Measurements from ENCODE around the gene REC8. TPM values are rescaled to one million over a fixed set of nuclear protein-coding genes. Genes with fewer than 3 reads are reported as not detected.

Gene REC8
- total RNA-seq, 1 experiment from 2014 or later, result 7.6 TPM

DNA sequence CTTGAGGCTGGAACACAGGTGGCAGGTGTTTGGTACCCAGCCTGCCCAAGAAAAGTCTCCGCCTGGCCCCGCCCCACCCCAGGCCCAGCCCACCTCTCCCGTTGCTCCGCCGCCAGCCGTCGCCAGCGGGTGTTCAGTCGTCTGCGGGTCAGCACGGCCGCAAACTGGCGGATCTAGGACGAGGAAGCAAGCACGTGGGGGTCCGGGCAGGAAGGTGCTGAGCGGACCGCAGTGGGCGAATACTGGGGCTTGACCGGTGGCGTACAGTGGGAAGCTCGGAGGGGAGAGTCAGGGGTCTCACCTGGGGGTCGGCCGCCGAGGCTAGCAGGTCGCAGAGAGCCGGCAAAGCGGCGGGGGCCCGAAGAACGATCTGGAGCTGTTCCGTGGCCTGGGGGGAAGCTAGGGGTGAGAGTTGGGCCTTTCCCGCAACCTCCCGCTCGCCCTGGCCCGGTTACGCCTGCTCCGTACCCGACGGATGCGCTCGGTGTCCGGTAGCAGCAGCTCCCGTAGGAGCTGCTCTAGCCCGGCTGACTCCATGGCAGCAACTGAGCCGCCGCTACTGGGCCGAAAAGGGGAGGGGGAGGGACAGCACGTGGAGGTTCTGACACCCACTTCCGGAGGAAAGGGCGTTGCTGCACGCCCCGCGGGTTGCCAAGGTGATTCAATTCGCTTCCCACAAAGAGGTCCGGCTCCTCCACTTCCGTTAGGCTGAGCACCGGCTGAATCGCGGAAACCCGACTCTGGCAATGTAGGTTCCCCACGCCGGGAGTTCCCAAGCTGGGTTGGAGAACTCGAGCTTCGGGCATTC lies 16.6 kb downstream of the REC8 start, which contains the start of gene IPO4:
Gene IPO4, minus strand, starts transcription at position 566 of the 808 bp plus-strand sequence. Its CDS starts 29 bp downstream, at position 537.
- peak within 1 kb of the TSS; percentile 89 to 94 for H3K4me3 ChIP-seq (replicated peaks in 1 of 2; ENCODE audit: low read depth in 1 of 2, low read length in 2 of 2)
- RAD21 ChIA-PET (ENCODE audit: low non-redundant PET in 1 of 2, low total read pairs in 2 of 2, uncharacterized antibody in 2 of 2, unreplicated experiment in 2 of 2), result no interaction called here
- DNase-seq (ENCODE audit: low read depth, low spot score), result peak; percentile 95
- peaks cover 39 to 42% of the 10 kb centered on the region in 2 experiments; a peak in 3 of 4 replicates for H3K36me3 ChIP-seq (ENCODE audit: control insufficient read depth in 1 of 2, insufficient read depth in 2 of 2, low read length in 2 of 2)
- intact Hi-C loops (cut with micrococcal nuclease), result no loop called here
- ATAC-seq, result peak; percentile 90
- H4K20me1 ChIP-seq (ENCODE audit: insufficient read depth), result no peaks in the 10 kb centered on the region
- peaks cover 45% of the 10 kb centered on the region for H3K79me2 ChIP-seq (ENCODE audit: insufficient read depth, low read length)
- H3K9me2 ChIP-seq (ENCODE audit: insufficient read depth), result no peaks in the 10 kb centered on the region
- no peaks in the 10 kb centered on the region for H3K9me3 ChIP-seq (ENCODE audit: control insufficient read depth in 1 of 2, insufficient read depth in 1 of 2, low read depth in 1 of 2, low read length in 2 of 2)
- no peak within 1 kb of the TSS for H2AFZ ChIP-seq (ENCODE audit: low read depth, low read length, poor library complexity, severe bottlenecking)
- H3K27me3 ChIP-seq (ENCODE audit: insufficient read depth, low read length), result no peaks in the 10 kb centered on the region
- H3K27ac ChIP-seq (ENCODE audit: low read depth, low read length), result peak within 1 kb of the TSS; percentile 98
- peak within 1 kb of the TSS; percentile 91 for H3K4me2 ChIP-seq (ENCODE audit: low read length)
- peaks cover 16 to 17% of the 10 kb centered on the region in 2 experiments for H3K4me1 ChIP-seq (ENCODE audit: control insufficient read depth in 1 of 2, insufficient read depth in 2 of 2, low read length in 2 of 2)
- BruUV-seq (replicated peaks), result no TSS peak
- POLR2A ChIA-PET, result interaction anchor here (0.8 to 1.6 kb wide), 7 partner anchors 25 to 94 kb away, joined by 3 to 5 read pairs (median 3); partner anchors contain the start of genes CHMP4A, DCAF11, EMC9 and NRL
- H3K9ac ChIP-seq (ENCODE audit: low read length), result peak within 1 kb of the TSS; percentile 77
- CTCF ChIA-PET, result interaction anchor here (0.8 to 1.5 kb wide), 2 partner anchors 27 to 243 kb away, joined by 3 to 4 read pairs; partner anchors contain the start of gene IRF9
- TF ChIP-seq SRF (IDR thresholded peaks at IDR 0.05; ENCODE audit: low read depth) (peak; percentile 87), ZNF274 (IDR thresholded peaks at IDR 0.05; ENCODE audit: low read depth, low read length) (no peak), TCF7L2 (IDR thresholded peaks at IDR 0.05; ENCODE audit: borderline replicate concordance, extremely low read depth, insufficient read depth, insufficient read length) (peak; percentile 65), POLR2AphosphoS5 (IDR thresholded peaks at IDR 0.05; ENCODE audit: low read depth, low read length) (peak; percentile 89), ZFX (IDR thresholded peaks at IDR 0.05) (peak; percentile 82; the same call in 1 of the 2 replicates), SIN3A (IDR thresholded peaks at IDR 0.05; ENCODE audit: low read depth) (peak; percentile 97), EGR1 (IDR thresholded peaks at IDR 0.05; ENCODE audit: low read depth) (peak; percentile 60), ELF1 (IDR thresholded peaks at IDR 0.05; ENCODE audit: borderline replicate concordance, low read depth) (peak; percentile 57; the same call in 1 of the 2 replicates), YY1 (IDR thresholded peaks at IDR 0.05; ENCODE audit: extremely low read depth, insufficient replicate concordance, low read depth, low read length) (peak; percentile 85), RAD21 (IDR thresholded peaks at IDR 0.05; ENCODE audit: low read depth) (no peak), SP1 (IDR thresholded peaks at IDR 0.05; ENCODE audit: low read depth) (peak; percentile 79), FOSL1 (IDR thresholded peaks at IDR 0.05; ENCODE audit: low read depth) (no peak; the same call in 1 of the 2 replicates)
- TF ChIP-seq, protein P1, sequence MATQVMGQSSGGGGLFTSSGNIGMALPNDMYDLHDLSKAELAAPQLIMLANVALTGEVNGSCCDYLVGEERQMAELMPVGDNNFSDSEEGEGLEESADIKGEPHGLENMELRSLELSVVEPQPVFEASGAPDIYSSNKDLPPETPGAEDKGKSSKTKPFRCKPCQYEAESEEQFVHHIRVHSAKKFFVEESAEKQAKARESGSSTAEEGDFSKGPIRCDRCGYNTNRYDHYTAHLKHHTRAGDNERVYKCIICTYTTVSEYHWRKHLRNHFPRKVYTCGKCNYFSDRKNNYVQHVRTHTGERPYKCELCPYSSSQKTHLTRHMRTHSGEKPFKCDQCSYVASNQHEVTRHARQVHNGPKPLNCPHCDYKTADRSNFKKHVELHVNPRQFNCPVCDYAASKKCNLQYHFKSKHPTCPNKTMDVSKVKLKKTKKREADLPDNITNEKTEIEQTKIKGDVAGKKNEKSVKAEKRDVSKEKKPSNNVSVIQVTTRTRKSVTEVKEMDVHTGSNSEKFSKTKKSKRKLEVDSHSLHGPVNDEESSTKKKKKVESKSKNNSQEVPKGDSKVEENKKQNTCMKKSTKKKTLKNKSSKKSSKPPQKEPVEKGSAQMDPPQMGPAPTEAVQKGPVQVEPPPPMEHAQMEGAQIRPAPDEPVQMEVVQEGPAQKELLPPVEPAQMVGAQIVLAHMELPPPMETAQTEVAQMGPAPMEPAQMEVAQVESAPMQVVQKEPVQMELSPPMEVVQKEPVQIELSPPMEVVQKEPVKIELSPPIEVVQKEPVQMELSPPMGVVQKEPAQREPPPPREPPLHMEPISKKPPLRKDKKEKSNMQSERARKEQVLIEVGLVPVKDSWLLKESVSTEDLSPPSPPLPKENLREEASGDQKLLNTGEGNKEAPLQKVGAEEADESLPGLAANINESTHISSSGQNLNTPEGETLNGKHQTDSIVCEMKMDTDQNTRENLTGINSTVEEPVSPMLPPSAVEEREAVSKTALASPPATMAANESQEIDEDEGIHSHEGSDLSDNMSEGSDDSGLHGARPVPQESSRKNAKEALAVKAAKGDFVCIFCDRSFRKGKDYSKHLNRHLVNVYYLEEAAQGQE (IDR thresholded peaks at IDR 0.05; ENCODE audit: low read depth), result no peak
- TF ChIP-seq, protein P2, sequence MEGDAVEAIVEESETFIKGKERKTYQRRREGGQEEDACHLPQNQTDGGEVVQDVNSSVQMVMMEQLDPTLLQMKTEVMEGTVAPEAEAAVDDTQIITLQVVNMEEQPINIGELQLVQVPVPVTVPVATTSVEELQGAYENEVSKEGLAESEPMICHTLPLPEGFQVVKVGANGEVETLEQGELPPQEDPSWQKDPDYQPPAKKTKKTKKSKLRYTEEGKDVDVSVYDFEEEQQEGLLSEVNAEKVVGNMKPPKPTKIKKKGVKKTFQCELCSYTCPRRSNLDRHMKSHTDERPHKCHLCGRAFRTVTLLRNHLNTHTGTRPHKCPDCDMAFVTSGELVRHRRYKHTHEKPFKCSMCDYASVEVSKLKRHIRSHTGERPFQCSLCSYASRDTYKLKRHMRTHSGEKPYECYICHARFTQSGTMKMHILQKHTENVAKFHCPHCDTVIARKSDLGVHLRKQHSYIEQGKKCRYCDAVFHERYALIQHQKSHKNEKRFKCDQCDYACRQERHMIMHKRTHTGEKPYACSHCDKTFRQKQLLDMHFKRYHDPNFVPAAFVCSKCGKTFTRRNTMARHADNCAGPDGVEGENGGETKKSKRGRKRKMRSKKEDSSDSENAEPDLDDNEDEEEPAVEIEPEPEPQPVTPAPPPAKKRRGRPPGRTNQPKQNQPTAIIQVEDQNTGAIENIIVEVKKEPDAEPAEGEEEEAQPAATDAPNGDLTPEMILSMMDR (IDR thresholded peaks at IDR 0.05 in 2 of 3, conservative IDR thresholded peaks at IDR 0.05 in 1 of 3; ENCODE audit: borderline replicate concordance in 1 of 3, insufficient read depth in 1 of 3, low read depth in 2 of 3, low read length in 2 of 3), result no peak
- TF ChIP-seq, protein P3, sequence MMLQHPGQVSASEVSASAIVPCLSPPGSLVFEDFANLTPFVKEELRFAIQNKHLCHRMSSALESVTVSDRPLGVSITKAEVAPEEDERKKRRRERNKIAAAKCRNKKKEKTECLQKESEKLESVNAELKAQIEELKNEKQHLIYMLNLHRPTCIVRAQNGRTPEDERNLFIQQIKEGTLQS (IDR thresholded peaks at IDR 0.05), result no peak
- TF ChIP-seq, protein P4, sequence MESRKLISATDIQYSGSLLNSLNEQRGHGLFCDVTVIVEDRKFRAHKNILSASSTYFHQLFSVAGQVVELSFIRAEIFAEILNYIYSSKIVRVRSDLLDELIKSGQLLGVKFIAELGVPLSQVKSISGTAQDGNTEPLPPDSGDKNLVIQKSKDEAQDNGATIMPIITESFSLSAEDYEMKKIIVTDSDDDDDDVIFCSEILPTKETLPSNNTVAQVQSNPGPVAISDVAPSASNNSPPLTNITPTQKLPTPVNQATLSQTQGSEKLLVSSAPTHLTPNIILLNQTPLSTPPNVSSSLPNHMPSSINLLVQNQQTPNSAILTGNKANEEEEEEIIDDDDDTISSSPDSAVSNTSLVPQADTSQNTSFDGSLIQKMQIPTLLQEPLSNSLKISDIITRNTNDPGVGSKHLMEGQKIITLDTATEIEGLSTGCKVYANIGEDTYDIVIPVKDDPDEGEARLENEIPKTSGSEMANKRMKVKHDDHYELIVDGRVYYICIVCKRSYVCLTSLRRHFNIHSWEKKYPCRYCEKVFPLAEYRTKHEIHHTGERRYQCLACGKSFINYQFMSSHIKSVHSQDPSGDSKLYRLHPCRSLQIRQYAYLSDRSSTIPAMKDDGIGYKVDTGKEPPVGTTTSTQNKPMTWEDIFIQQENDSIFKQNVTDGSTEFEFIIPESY (IDR thresholded peaks at IDR 0.05; ENCODE audit: extremely low read depth, insufficient replicate concordance, low read length), result peak; percentile 61
- TF ChIP-seq, protein P5, sequence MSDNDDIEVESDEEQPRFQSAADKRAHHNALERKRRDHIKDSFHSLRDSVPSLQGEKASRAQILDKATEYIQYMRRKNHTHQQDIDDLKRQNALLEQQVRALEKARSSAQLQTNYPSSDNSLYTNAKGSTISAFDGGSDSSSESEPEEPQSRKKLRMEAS (IDR thresholded peaks at IDR 0.05), result peak; percentile 100

Measured in HCT116 (cell line).